ENCODE measurements around the gene SP6. TPM values are rescaled to one million over a fixed set of nuclear protein-coding genes. Genes with fewer than 3 reads are reported as not detected.

Gene SP6
- total RNA-seq, 1 donor from 2014 or later = 0.05 TPM

- no peaks in the 10 kb centered on the region for H3K9me3 Mint-ChIP-seq
- peaks cover 2% of the 10 kb centered on the region for H3K4me1 Mint-ChIP-seq
- no peaks in the 10 kb centered on the region for H3K36me3 Mint-ChIP-seq (ENCODE audit: low read depth)
- H3K27ac Mint-ChIP-seq = no peak overlapping the region
- intact Hi-C loops (cut with micrococcal nuclease) = no loop called here
- no peak for DNase-seq
- peaks cover 60% of the 10 kb centered on the region for H3K27me3 Mint-ChIP-seq
- no peak overlapping the region for H3K4me3 Mint-ChIP-seq
Observed at GRCh38 chr17:47872651-47873161, 21.7 kb upstream of the SP6 start.

- no peak overlapping the region for H3K27ac Mint-ChIP-seq
- intact Hi-C loops (cut with micrococcal nuclease) = no loop called here
- H3K27me3 Mint-ChIP-seq = peaks cover 57% of the 10 kb centered on the region
- no peak for DNase-seq
- no peaks in the 10 kb centered on the region for H3K36me3 Mint-ChIP-seq (ENCODE audit: low read depth)
- H3K4me3 Mint-ChIP-seq = no peak overlapping the region
- peaks cover 2% of the 10 kb centered on the region for H3K4me1 Mint-ChIP-seq
- no peaks in the 10 kb centered on the region for H3K9me3 Mint-ChIP-seq
Observed at GRCh38 chr17:47872019-47872650, 21.2 kb upstream of the SP6 start.

GRCh38 chr17:47871048-47871447 is 20.1 kb upstream of the SP6 start:
- no peak for DNase-seq
- Mint-ChIP-seq H3K36me3 (ENCODE audit: low read depth) (no peaks in the 10 kb centered on the region), H3K27ac (no peak overlapping the region), H3K4me1 (peaks cover 2% of the 10 kb centered on the region), H3K27me3 (peaks cover 60% of the 10 kb centered on the region), H3K4me3 (no peak overlapping the region), H3K9me3 (no peaks in the 10 kb centered on the region)
- intact Hi-C loops (cut with micrococcal nuclease) = no loop called here

- DNase-seq = no peak
- no peak overlapping the region for H3K27ac Mint-ChIP-seq
- no peaks in the 10 kb centered on the region for H3K9me3 Mint-ChIP-seq
- no peaks in the 10 kb centered on the region for H3K36me3 Mint-ChIP-seq (ENCODE audit: low read depth)
- no peak overlapping the region for H3K4me3 Mint-ChIP-seq
- H3K4me1 Mint-ChIP-seq = peaks cover 9% of the 10 kb centered on the region
- intact Hi-C loops (cut with micrococcal nuclease) = no loop called here
- peaks cover 58% of the 10 kb centered on the region for H3K27me3 Mint-ChIP-seq
Observed at GRCh38 chr17:47870056-47870455, 19.1 kb upstream of the SP6 start.

- peaks cover 49% of the 10 kb centered on the region for H3K27me3 Mint-ChIP-seq
- peaks cover 11% of the 10 kb centered on the region for H3K4me1 Mint-ChIP-seq
- no peaks in the 10 kb centered on the region for H3K36me3 Mint-ChIP-seq (ENCODE audit: low read depth)
- DNase-seq = no peak
- no peak overlapping the region for H3K27ac Mint-ChIP-seq
- no peak overlapping the region for H3K4me3 Mint-ChIP-seq
- no peaks in the 10 kb centered on the region for H3K9me3 Mint-ChIP-seq
- intact Hi-C loops (cut with micrococcal nuclease) = no loop called here
Observed at GRCh38 chr17:47869114-47869513, 18.2 kb upstream of the SP6 start.

GRCh38 chr17:47867813-47868533 is 17.0 kb upstream of the SP6 start:
- H3K27me3 Mint-ChIP-seq = peaks cover 39% of the 10 kb centered on the region
- no peaks in the 10 kb centered on the region for H3K9me3 Mint-ChIP-seq
- no peak overlapping the region for H3K27ac Mint-ChIP-seq
- no peak overlapping the region for H3K4me3 Mint-ChIP-seq
- intact Hi-C loops (cut with micrococcal nuclease) = no loop called here
- H3K4me1 Mint-ChIP-seq = peaks cover 12% of the 10 kb centered on the region
- no peaks in the 10 kb centered on the region for H3K36me3 Mint-ChIP-seq (ENCODE audit: low read depth)
- DNase-seq = no peak

GRCh38 chr17:47866941-47867340 is 16.0 kb upstream of the SP6 start:
- intact Hi-C loops (cut with micrococcal nuclease) = no loop called here
- DNase-seq = no peak
- Mint-ChIP-seq H3K4me1 (peaks cover 12% of the 10 kb centered on the region), H3K27ac (no peak overlapping the region), H3K9me3 (no peaks in the 10 kb centered on the region), H3K36me3 (ENCODE audit: low read depth) (no peaks in the 10 kb centered on the region), H3K27me3 (peaks cover 34% of the 10 kb centered on the region), H3K4me3 (no peak overlapping the region)

GRCh38 chr17:47864791-47865216 is 13.8 kb upstream of the SP6 start:
- H3K27me3 Mint-ChIP-seq = peaks cover 23% of the 10 kb centered on the region
- H3K9me3 Mint-ChIP-seq = no peaks in the 10 kb centered on the region
- intact Hi-C loops (cut with micrococcal nuclease) = no loop called here
- H3K4me3 Mint-ChIP-seq = peak overlapping the region; percentile 9
- H3K4me1 Mint-ChIP-seq = peaks cover 12% of the 10 kb centered on the region
- DNase-seq = no peak
- H3K27ac Mint-ChIP-seq = no peak overlapping the region
- no peaks in the 10 kb centered on the region for H3K36me3 Mint-ChIP-seq (ENCODE audit: low read depth)

- H3K27me3 Mint-ChIP-seq = peaks cover 34% of the 10 kb centered on the region
- H3K4me3 Mint-ChIP-seq = no peak overlapping the region
- no peaks in the 10 kb centered on the region for H3K9me3 Mint-ChIP-seq
- H3K27ac Mint-ChIP-seq = no peak overlapping the region
- no peaks in the 10 kb centered on the region for H3K36me3 Mint-ChIP-seq (ENCODE audit: low read depth)
- DNase-seq = no peak
- H3K4me1 Mint-ChIP-seq = peaks cover 12% of the 10 kb centered on the region
- intact Hi-C loops (cut with micrococcal nuclease) = no loop called here
Observed at GRCh38 chr17:47862621-47863440, 11.9 kb upstream of the SP6 start.

GRCh38 chr17:47860386-47860785 is 9.4 kb upstream of the SP6 start:
- peaks cover 45% of the 10 kb centered on the region for H3K27me3 Mint-ChIP-seq
- H3K36me3 Mint-ChIP-seq (ENCODE audit: low read depth) = no peaks in the 10 kb centered on the region
- H3K4me1 Mint-ChIP-seq = peaks cover 9% of the 10 kb centered on the region
- H3K4me3 Mint-ChIP-seq = no peak overlapping the region
- intact Hi-C loops (cut with micrococcal nuclease) = no loop called here
- no peak for DNase-seq
- no peak overlapping the region for H3K27ac Mint-ChIP-seq
- no peaks in the 10 kb centered on the region for H3K9me3 Mint-ChIP-seq

GRCh38 chr17:47857551-47858455 is 6.8 kb upstream of the SP6 start:
- Mint-ChIP-seq H3K27ac (no peak overlapping the region), H3K36me3 (ENCODE audit: low read depth) (no peaks in the 10 kb centered on the region), H3K4me3 (no peak overlapping the region), H3K4me1 (peaks cover 10% of the 10 kb centered on the region), H3K27me3 (peaks cover 68% of the 10 kb centered on the region), H3K9me3 (no peaks in the 10 kb centered on the region)
- no peak for DNase-seq
- intact Hi-C loops (cut with micrococcal nuclease) = no loop called here

- intact Hi-C loops (cut with micrococcal nuclease) = no loop called here
- Mint-ChIP-seq H3K4me1 (peaks cover 17% of the 10 kb centered on the region), H3K27ac (no peak overlapping the region), H3K27me3 (peaks cover 77% of the 10 kb centered on the region), H3K9me3 (no peaks in the 10 kb centered on the region), H3K36me3 (ENCODE audit: low read depth) (no peaks in the 10 kb centered on the region), H3K4me3 (no peak overlapping the region)
- no peak for DNase-seq
Observed at GRCh38 chr17:47856830-47857229, 5.9 kb upstream of the SP6 start.

- intact Hi-C loops (cut with micrococcal nuclease) = no loop called here
- Mint-ChIP-seq H3K9me3 (no peaks in the 10 kb centered on the region), H3K36me3 (ENCODE audit: low read depth) (no peaks in the 10 kb centered on the region), H3K27ac (no peak overlapping the region), H3K4me3 (no peak overlapping the region), H3K27me3 (peaks cover 81% of the 10 kb centered on the region), H3K4me1 (peaks cover 20% of the 10 kb centered on the region)
- DNase-seq = no peak
Observed at GRCh38 chr17:47855737-47856136, 4.8 kb upstream of the SP6 start.
